ENCODE results near the gene POU2F3. TPM values are rescaled to one million over a fixed set of nuclear protein-coding genes. Genes with fewer than 3 reads are reported as not detected.

The POU2F3 gene
- total and polyA plus RNA-seq, 8 donors: 0.12 to 2.6 (median 0.25) TPM

GRCh38 chr11:120294096-120294495 is 54.2 kb downstream of the POU2F3 start:
- ATAC-seq (no peak), DNase-seq (no peak), FAIRE-seq (no peak)
- H3K27me3 ChIP-seq: no peaks in the 10 kb centered on the region
- no peaks in the 10 kb centered on the region for H3K36me3 ChIP-seq
- H3K27ac ChIP-seq: no peak overlapping the region
- 60 to 61% methylated on average over 5 of the region's 5 CpGs for WGBS, 2 donors
- intact Hi-C loops (cut with DNase I): loop anchor here in 1 of 3 donors (10.0 kb wide), 1 partner anchor 99 kb away; no protein-coding TSS in a partner anchor
- no peaks in the 10 kb centered on the region for H3K9me3 ChIP-seq
- TF ChIP-seq, protein P1, sequence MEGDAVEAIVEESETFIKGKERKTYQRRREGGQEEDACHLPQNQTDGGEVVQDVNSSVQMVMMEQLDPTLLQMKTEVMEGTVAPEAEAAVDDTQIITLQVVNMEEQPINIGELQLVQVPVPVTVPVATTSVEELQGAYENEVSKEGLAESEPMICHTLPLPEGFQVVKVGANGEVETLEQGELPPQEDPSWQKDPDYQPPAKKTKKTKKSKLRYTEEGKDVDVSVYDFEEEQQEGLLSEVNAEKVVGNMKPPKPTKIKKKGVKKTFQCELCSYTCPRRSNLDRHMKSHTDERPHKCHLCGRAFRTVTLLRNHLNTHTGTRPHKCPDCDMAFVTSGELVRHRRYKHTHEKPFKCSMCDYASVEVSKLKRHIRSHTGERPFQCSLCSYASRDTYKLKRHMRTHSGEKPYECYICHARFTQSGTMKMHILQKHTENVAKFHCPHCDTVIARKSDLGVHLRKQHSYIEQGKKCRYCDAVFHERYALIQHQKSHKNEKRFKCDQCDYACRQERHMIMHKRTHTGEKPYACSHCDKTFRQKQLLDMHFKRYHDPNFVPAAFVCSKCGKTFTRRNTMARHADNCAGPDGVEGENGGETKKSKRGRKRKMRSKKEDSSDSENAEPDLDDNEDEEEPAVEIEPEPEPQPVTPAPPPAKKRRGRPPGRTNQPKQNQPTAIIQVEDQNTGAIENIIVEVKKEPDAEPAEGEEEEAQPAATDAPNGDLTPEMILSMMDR (IDR thresholded peaks at IDR 0.05): no peak
- peaks cover 0 to 3% (median 0%) of the 10 kb centered on the region in 3 donors for H3K4me1 ChIP-seq
- no peak overlapping the region for H3K4me3 ChIP-seq

DNA sequence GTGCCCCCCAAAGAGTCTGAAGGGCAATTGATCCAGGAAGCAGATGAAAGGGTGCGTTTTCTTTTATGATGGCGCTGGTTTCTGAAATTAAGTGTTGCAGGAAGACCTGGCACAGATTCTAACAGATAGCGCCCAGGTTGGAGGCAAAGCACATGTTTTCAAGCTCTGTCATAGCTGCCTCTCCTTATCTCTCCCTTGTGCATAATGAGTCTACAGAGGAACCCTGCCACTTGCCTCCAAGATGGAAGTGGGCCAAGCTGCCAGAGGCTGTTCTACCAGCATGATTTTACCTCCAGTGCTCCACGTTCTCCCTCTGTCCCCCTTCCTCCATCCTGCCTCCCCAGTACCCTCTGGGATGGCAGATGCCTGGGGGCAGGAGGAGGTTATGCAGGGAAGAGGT is 55.2 kb downstream of the POU2F3 start:
- H3K4me1 ChIP-seq: peaks cover 0 to 3% (median 0%) of the 10 kb centered on the region in 3 donors
- H3K4me3 ChIP-seq: no peak overlapping the region
- FAIRE-seq (no peak), DNase-seq (peak in 4 of 6 donors; percentile 47 to 59 (median 54)), ATAC-seq (peak; percentile 45 to 80 (median 68))
- H3K27me3 ChIP-seq: no peaks in the 10 kb centered on the region
- H3K9me3 ChIP-seq: no peaks in the 10 kb centered on the region
- TF ChIP-seq, protein P1 (IDR thresholded peaks at IDR 0.05): no peak
- H3K36me3 ChIP-seq: no peaks in the 10 kb centered on the region
- peak overlapping the region in 2 of 4 donors; percentile 11 to 17 for H3K27ac ChIP-seq
- intact Hi-C loops (cut with DNase I): loop anchor here (5.0 to 10.0 kb wide), 3 partner anchors 58 to 123 kb away; no protein-coding TSS in a partner anchor
- WGBS, 2 donors: 12 to 13% methylated on average over 4 of the region's 4 CpGs

- peaks cover 0 to 3% (median 0%) of the 10 kb centered on the region in 3 donors for H3K4me1 ChIP-seq
- intact Hi-C loops (cut with DNase I): loop anchor here (5.0 to 10.0 kb wide), 3 partner anchors 59 to 124 kb away; no protein-coding TSS in a partner anchor
- TF ChIP-seq, protein P1 (IDR thresholded peaks at IDR 0.05): no peak
- H3K4me3 ChIP-seq: no peak overlapping the region
- no peaks in the 10 kb centered on the region for H3K9me3 ChIP-seq
- no peak for ATAC-seq
- H3K36me3 ChIP-seq: no peaks in the 10 kb centered on the region
- H3K27me3 ChIP-seq: no peaks in the 10 kb centered on the region
- WGBS, 2 donors: 91 to 94% methylated on average over 5 of the region's 5 CpGs
- FAIRE-seq: no peak
- no peak overlapping the region for H3K27ac ChIP-seq
- DNase-seq: no peak
Observed at GRCh38 chr11:120296554-120296953, 56.6 kb downstream of the POU2F3 start.

DNA sequence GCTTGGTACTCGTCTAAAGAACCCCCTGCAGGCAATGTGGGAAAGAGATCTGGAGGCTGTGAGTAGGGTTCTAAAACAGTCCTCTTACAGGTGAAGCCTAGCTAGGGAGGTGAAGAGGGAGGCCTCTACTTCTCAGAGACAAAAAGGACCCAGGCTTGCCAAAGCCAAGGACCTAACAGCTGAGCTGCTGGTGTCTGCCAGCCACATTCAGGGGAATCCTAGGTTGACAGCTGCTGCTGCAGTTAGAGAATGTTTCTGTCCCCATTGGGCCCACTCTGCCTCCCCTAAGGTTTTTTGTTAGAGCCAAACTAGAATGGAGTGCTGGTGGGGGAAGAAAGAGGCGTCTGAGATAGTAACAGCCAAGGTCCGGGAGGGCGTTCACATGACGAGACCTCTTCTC is 58.5 kb downstream of the POU2F3 start:
- 80 to 89% methylated on average over 5 of the region's 5 CpGs for WGBS, 2 donors
- Histone ChIP-seq H3K27ac (no peak overlapping the region), H3K4me3 (no peak overlapping the region), H3K27me3 (no peaks in the 10 kb centered on the region), H3K4me1 (peaks cover 0 to 8% (median 0%) of the 10 kb centered on the region in 3 donors), H3K9me3 (no peaks in the 10 kb centered on the region), H3K36me3 (no peaks in the 10 kb centered on the region)
- FAIRE-seq: no peak
- intact Hi-C loops (cut with DNase I): loop anchor here (5.0 to 10.0 kb wide), 3 partner anchors 61 to 126 kb away; no protein-coding TSS in a partner anchor
- no peak for ATAC-seq
- TF ChIP-seq, protein P1 (IDR thresholded peaks at IDR 0.05): no peak
- no peak for DNase-seq

Data from pancreas (tissue), 10 donors.